HG03097 (cell line): ENCODE data around the gene EVA1B.

Experiments used
- ATAC-seq: cut with Tn5 transposase; IDR thresholded peaks from one replicate; pipeline ENCODE4 v1.9.1; 2021; ENCODE audit not compliant: unreplicated experiment, low FRiP score

Gene EVA1B, protein sequence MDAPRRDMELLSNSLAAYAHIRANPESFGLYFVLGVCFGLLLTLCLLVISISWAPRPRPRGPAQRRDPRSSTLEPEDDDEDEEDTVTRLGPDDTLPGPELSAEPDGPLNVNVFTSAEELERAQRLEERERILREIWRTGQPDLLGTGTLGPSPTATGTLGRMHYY

GRCh38 chr1:36323636-36324352 lies at the start of gene EVA1B:
Gene EVA1B, minus strand, starts transcription at chr1:36323645. Its CDS starts 608 bp downstream, at chr1:36323037.
- no peak for ATAC-seq

DNA sequence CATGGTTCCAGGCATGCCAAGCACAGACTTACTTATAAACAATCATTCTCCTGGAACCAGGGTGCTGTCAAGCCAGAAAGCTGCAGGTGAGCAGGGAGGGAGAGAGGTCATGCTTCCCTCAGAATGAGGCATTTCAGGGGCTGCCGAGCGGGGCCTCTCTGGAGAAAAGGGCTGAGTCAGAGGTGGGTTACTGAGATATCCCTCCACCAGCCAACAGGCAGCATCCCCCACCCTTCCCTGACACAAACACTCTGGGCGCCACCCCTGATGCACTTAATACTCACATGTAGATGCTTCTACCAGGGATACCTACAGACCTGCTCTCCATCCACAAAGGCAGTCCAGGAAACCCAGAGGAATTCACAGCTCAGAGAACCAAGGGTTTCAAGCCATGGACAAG lies 49.2 kb upstream of the EVA1B start:
- ATAC-seq, result no peak

GRCh38 chr1:36369061-36369861 lies 45.8 kb upstream of the EVA1B start:
- no peak for ATAC-seq

- ATAC-seq, result no peak
Observed at GRCh38 chr1:36367798-36368197, 44.4 kb upstream of the EVA1B start.

GRCh38 chr1:36367066-36367465 lies 43.6 kb upstream of the EVA1B start:
- ATAC-seq, result no peak

DNA sequence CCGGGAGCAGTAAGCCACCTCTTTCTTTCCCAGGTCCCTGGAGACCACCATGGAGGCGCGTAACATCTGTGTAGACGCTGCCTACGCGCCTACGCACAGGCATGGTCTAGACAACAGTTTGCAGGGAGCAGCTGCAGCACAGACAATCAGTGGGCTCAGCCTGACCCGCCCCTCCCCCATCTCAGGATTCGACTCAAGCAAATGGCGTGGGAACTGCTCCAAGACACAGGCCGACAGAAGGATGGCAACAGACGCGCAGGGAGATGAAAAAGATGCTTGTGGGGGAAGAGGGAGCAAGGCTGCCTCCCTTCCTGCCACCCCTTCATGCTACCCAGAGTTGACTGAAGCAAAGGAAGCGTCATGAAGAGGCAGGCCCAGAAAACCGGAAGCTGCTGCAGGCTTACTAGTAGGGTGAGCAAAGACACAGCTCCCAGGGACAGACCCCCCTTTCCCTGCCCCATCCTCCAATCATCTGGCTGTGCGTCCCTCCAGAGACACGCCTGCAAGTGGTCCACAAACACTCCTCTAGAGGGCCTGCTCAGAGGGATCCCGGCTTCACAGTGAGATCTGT lies 42.7 kb upstream of the EVA1B start:
- no peak for ATAC-seq

- no peak for ATAC-seq
Observed at GRCh38 chr1:36365381-36365780, 41.9 kb upstream of the EVA1B start.

DNA sequence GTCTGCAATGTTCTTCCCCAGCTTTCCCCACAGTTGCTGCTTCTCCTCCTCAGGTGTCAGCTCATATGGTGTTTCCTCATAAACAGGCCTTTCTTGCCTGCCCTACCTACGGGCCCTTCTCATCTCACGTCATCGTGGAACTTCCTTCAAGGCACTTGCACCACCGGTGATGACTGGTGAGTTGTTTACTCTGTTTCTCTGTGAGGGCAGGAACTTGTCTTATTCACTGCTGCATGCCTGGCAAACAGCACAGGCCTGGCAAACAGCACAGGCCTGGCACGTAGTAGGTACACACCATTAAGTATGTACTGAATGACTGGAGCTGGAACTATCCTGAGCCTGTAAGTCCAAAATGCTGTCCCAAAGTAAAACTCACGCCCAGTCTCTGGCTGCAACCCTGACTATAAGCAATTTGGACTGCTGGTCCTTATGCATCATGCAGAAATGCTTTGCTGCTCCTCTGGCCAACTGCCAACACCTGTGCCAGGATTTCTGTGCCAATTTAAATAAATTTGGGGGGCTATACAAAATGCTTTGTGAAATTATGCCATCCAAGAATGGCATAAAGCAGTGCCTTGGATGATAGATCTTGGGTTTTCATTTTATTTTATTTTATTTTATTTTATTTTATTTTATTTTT lies 36.6 kb upstream of the EVA1B start:
- ATAC-seq, result no peak

- ATAC-seq, result no peak
Observed at GRCh38 chr1:36359383-36359782, 35.9 kb upstream of the EVA1B start.

DNA sequence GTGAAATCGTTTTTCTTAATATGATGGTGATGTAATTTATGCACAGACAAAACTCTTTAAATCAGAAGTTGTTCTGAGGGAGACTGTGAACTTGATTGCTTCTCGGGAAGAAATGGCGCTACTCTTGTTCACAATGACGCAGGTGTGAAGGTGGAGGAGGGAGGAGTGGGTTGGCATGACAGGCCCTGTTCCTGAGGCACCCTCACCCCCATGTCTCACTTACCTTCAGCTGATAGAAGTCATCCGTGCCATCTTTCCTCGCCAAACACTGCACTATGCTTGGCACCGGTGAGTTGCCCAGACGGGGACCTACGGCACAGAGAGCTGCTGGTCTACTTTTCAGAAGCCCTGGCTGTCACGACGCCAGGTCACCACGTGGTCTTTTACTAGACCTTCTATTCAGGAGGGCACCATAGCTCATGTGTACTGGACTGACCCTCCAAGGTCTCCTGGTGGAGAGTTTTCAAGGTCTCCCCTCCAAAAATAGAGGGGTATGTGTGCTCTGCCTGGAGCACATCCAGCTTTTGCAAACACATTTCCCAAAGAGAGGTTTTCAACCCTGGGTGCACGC lies 35.2 kb upstream of the EVA1B start:
- no peak for ATAC-seq

GRCh38 chr1:36355811-36356210 lies 32.4 kb upstream of the EVA1B start:
- no peak for ATAC-seq

- ATAC-seq, result no peak
Observed at GRCh38 chr1:36354486-36354885, 31.0 kb upstream of the EVA1B start.

- ATAC-seq, result no peak
Observed at GRCh38 chr1:36352910-36353878, 29.7 kb upstream of the EVA1B start.

DNA sequence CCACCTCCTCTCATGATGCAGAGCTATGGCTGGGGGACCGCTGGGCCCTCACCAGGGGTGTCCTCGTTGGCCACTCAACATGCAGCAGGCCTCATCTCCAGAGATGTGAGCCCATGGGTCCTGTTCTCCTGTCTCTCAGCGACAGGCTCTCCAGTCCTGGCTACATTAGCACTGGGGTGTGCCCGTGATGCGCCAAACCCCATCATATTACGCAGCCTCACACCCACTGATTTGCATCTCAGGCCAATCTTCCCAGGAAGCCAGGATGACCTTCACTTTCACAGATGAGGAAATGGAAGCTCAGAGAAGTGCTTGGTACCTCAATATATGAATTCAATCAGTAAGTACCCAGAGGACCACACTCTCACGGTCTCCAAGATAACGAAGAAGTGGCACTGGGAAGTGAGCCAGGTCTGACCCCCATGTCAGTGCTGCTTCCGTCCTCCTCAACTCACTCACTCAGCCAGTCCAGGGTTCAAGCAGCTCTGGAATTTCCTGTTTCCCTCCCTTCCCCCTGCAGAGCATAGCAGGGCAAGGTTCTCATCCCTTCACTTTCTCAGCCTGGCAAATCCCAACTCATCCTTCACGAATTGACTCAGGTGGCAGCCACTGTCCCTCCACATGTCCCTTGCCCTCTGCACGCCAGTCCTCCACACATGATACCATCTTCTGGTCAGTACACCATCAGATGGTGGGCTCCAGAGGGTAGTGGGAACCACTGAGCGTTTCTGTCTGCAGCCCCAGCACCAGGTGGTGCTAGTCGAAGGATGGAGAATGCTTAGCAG lies 28.9 kb upstream of the EVA1B start:
- no peak for ATAC-seq

GRCh38 chr1:36351227-36351977 lies 28.0 kb upstream of the EVA1B start:
- no peak for ATAC-seq

DNA sequence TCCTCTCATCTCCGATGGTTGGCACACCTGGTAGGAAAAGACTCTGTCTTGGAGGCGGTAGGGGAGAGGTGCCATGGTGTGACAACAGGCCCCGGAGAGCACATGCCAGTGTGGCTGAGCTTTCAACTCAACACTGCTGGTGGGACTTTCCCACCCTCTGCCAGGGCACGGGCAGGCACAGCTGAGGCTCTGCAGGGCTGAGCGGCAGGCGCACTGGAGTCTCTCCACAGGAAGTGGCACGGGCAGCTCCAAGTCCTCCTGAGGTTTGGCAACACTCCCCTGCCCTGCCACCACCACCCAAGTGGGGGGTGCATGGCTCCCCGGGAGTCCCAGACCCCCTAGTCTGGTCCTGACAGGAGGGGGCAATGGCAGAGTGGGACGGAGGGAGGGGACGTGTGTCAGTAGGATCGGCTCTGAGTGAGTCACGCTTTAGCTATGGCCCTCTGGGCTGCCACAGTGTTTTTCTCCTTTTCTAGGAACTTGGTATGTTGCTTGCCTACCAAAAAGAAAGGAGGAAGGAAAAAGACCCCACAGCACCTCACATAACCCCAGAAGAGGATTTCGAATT lies 27.3 kb upstream of the EVA1B start:
- no peak for ATAC-seq

GRCh38 chr1:36349839-36350238 lies 26.4 kb upstream of the EVA1B start:
- no peak for ATAC-seq

- peak; percentile 45 for ATAC-seq
Observed at GRCh38 chr1:36349241-36349671, 25.8 kb upstream of the EVA1B start.
